Measurements from ENCODE around the gene GYS2. TPM values are rescaled to one million over a fixed set of nuclear protein-coding genes. Genes with fewer than 3 reads are reported as not detected.
A peak's percentile ranks its signal among the peaks of the same experiment; 100 is the strongest.

The GYS2 gene
- total RNA-seq, 1 donor from 2014 or later = not detected

DNA sequence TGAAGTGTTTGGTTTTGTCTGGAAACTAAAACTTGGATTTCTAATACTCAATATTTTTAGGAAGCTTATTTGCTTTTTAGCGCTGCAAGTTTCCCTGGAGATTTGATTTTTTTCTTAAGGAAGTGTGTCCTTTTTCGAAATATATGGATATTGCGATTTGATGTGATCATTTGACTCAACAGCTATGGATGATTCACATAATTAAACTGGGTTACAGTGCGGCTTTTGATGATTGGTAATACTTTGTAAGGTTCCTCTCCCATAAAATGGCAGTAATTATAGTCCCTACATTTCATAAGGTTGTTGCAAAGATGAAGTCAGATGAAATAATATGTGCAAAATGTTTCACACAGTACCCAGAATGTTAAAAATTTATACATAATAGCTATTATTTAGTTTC is 39.9 kb upstream of the GYS2 start:
- no peak overlapping the region for H3K27ac Mint-ChIP-seq (ENCODE audit: unreplicated experiment)
- FAIRE-seq = no peak
- Histone ChIP-seq H2AFZ (ENCODE audit: low read depth, low read length) (no peak overlapping the region), H3K79me2 (ENCODE audit: insufficient read depth, low read length) (peaks cover 62% of the 10 kb centered on the region), H3K36me3 (ENCODE audit: insufficient read depth, low read length) (peaks cover 77% of the 10 kb centered on the region), H3K27me3 (ENCODE audit: insufficient read depth, low read length) (no peaks in the 10 kb centered on the region), H3K27ac (ENCODE audit: low read depth, low read length) (no peak overlapping the region), H3K4me3 (ENCODE audit: insufficient read depth, low read depth, low read length) (no peak overlapping the region), H3K9ac (ENCODE audit: low read length) (no peak overlapping the region), H4K20me1 (ENCODE audit: insufficient read depth, low read length) (peaks cover 36% of the 10 kb centered on the region), H3K4me2 (ENCODE audit: low read length) (no peak overlapping the region), H3K9me3 (ENCODE audit: insufficient read depth, low read depth, low read length) (no peaks in the 10 kb centered on the region), H3K4me1 (ENCODE audit: insufficient read depth, low read length) (no peaks in the 10 kb centered on the region)
- H3K4me3 Mint-ChIP-seq (ENCODE audit: unreplicated experiment) = no peak overlapping the region
- H3K4me1 Mint-ChIP-seq (ENCODE audit: low read depth, unreplicated experiment) = peaks cover 18% of the 10 kb centered on the region
- no peak for DNase-seq (ENCODE audit: low read depth)
- H3K27me3 Mint-ChIP-seq (ENCODE audit: low read depth, unreplicated experiment) = no peaks in the 10 kb centered on the region
- TF ChIP-seq, protein P1, sequence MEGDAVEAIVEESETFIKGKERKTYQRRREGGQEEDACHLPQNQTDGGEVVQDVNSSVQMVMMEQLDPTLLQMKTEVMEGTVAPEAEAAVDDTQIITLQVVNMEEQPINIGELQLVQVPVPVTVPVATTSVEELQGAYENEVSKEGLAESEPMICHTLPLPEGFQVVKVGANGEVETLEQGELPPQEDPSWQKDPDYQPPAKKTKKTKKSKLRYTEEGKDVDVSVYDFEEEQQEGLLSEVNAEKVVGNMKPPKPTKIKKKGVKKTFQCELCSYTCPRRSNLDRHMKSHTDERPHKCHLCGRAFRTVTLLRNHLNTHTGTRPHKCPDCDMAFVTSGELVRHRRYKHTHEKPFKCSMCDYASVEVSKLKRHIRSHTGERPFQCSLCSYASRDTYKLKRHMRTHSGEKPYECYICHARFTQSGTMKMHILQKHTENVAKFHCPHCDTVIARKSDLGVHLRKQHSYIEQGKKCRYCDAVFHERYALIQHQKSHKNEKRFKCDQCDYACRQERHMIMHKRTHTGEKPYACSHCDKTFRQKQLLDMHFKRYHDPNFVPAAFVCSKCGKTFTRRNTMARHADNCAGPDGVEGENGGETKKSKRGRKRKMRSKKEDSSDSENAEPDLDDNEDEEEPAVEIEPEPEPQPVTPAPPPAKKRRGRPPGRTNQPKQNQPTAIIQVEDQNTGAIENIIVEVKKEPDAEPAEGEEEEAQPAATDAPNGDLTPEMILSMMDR (IDR thresholded peaks at IDR 0.05; ENCODE audit: insufficient read depth, low read depth, low read length) = no peak
- no peak for TF ChIP-seq EZH2 (IDR thresholded peaks at IDR 0.05; ENCODE audit: insufficient read depth, low read length)
- H3K36me3 Mint-ChIP-seq (ENCODE audit: low read depth, unreplicated experiment) = peaks cover 20% of the 10 kb centered on the region
- H3K9me3 Mint-ChIP-seq (ENCODE audit: unreplicated experiment) = no peaks in the 10 kb centered on the region

GRCh38 chr12:21643758-21644157 is 39.1 kb upstream of the GYS2 start:
- TF ChIP-seq, protein P1 (IDR thresholded peaks at IDR 0.05; ENCODE audit: insufficient read depth, low read depth, low read length) = no peak
- no peak for TF ChIP-seq EZH2 (IDR thresholded peaks at IDR 0.05; ENCODE audit: insufficient read depth, low read length)
- peak overlapping the region; percentile 1 for H3K27ac Mint-ChIP-seq (ENCODE audit: unreplicated experiment)
- H3K9me3 Mint-ChIP-seq (ENCODE audit: unreplicated experiment) = no peaks in the 10 kb centered on the region
- no peak for DNase-seq (ENCODE audit: low read depth)
- Histone ChIP-seq H3K79me2 (ENCODE audit: insufficient read depth, low read length) (peaks cover 55% of the 10 kb centered on the region), H3K9ac (ENCODE audit: low read length) (no peak overlapping the region), H3K27ac (ENCODE audit: low read depth, low read length) (no peak overlapping the region), H3K36me3 (ENCODE audit: insufficient read depth, low read length) (peaks cover 71% of the 10 kb centered on the region), H4K20me1 (ENCODE audit: insufficient read depth, low read length) (peaks cover 33% of the 10 kb centered on the region), H3K9me3 (ENCODE audit: insufficient read depth, low read depth, low read length) (no peaks in the 10 kb centered on the region), H3K4me2 (ENCODE audit: low read length) (no peak overlapping the region), H3K4me3 (ENCODE audit: insufficient read depth, low read depth, low read length) (no peak overlapping the region), H3K4me1 (ENCODE audit: insufficient read depth, low read length) (no peaks in the 10 kb centered on the region), H3K27me3 (ENCODE audit: insufficient read depth, low read length) (no peaks in the 10 kb centered on the region), H2AFZ (ENCODE audit: low read depth, low read length) (no peak overlapping the region)
- peaks cover 20% of the 10 kb centered on the region for H3K36me3 Mint-ChIP-seq (ENCODE audit: low read depth, unreplicated experiment)
- no peak for FAIRE-seq
- H3K4me1 Mint-ChIP-seq (ENCODE audit: low read depth, unreplicated experiment) = peaks cover 20% of the 10 kb centered on the region
- no peak overlapping the region for H3K4me3 Mint-ChIP-seq (ENCODE audit: unreplicated experiment)
- H3K27me3 Mint-ChIP-seq (ENCODE audit: low read depth, unreplicated experiment) = no peaks in the 10 kb centered on the region

GRCh38 chr12:21642707-21643389 is 38.2 kb upstream of the GYS2 start:
- no peak for TF ChIP-seq EZH2 (IDR thresholded peaks at IDR 0.05; ENCODE audit: insufficient read depth, low read length)
- TF ChIP-seq, protein P1 (IDR thresholded peaks at IDR 0.05; ENCODE audit: insufficient read depth, low read depth, low read length) = no peak
- peaks cover 67% of the 10 kb centered on the region for H3K36me3 ChIP-seq (ENCODE audit: insufficient read depth, low read length)
- no peak for FAIRE-seq

More at GRCh38 chr12:21642707-21643389, 38.2 kb upstream of the GYS2 start:
- Mint-ChIP-seq H3K4me1 (ENCODE audit: low read depth, unreplicated experiment) (peaks cover 20% of the 10 kb centered on the region), H3K4me3 (ENCODE audit: unreplicated experiment) (no peak overlapping the region), H3K27ac (ENCODE audit: unreplicated experiment) (no peak overlapping the region), H3K27me3 (ENCODE audit: low read depth, unreplicated experiment) (no peaks in the 10 kb centered on the region), H3K36me3 (ENCODE audit: low read depth, unreplicated experiment) (peaks cover 22% of the 10 kb centered on the region), H3K9me3 (ENCODE audit: unreplicated experiment) (no peaks in the 10 kb centered on the region)
- Histone ChIP-seq H3K4me2 (ENCODE audit: low read length) (no peak overlapping the region), H4K20me1 (ENCODE audit: insufficient read depth, low read length) (peaks cover 25% of the 10 kb centered on the region), H3K27ac (ENCODE audit: low read depth, low read length) (no peak overlapping the region), H3K9me3 (ENCODE audit: insufficient read depth, low read depth, low read length) (no peaks in the 10 kb centered on the region), H3K4me3 (ENCODE audit: insufficient read depth, low read depth, low read length) (no peak overlapping the region), H3K79me2 (ENCODE audit: insufficient read depth, low read length) (peaks cover 50% of the 10 kb centered on the region), H3K4me1 (ENCODE audit: insufficient read depth, low read length) (no peaks in the 10 kb centered on the region), H3K27me3 (ENCODE audit: insufficient read depth, low read length) (no peaks in the 10 kb centered on the region), H3K9ac (ENCODE audit: low read length) (no peak overlapping the region), H2AFZ (ENCODE audit: low read depth, low read length) (no peak overlapping the region)
- no peak for DNase-seq (ENCODE audit: low read depth)

Data from astrocyte (in vitro differentiated cells and primary cell).